ENCODE measurements around the gene TNS1. TPM values are rescaled to one million over a fixed set of nuclear protein-coding genes. Genes with fewer than 3 reads are reported as not detected.

TNS1 gene
- total and polyA plus RNA-seq, 10 of the 15 experiments (the other 5 are each of a cell fraction or from before 2014, with no cell fraction given): 0.05 to 0.44 TPM; not detected in 8

DNA sequence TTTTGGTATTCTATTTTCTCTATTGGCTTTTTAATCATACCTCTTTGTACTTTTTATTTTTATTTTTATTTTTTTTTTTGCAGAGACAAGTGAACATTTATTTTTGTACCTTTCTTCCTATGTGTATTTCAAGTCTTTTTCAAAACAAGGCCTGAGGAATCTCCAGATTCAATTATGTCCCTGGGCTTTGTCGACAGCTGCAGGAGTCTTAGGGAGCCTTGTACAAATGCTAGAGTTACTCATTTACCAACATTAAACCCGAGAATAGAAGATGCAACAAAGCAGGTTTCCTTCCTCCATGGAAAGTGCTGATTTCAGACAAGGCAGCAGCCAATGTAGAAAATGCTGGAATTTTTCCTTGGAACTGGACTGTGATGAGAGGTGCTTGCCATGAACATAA, 242.8 kb downstream of the TNS1 start:
- H3K4me2 ChIP-seq (ENCODE audit: control insufficient read depth, insufficient read depth): no peak overlapping the region
- POLR2A ChIA-PET: no interaction called here
- SMC1A ChIA-PET (ENCODE audit: uncharacterized antibody, unreplicated experiment): no interaction called here
- intact Hi-C loops (cut with micrococcal nuclease; ENCODE audit: unreplicated experiment): loop anchor here (5.0 kb wide), 1 partner anchor 1078 kb away; no protein-coding TSS in a partner anchor
- H3K9ac ChIP-seq (ENCODE audit: control insufficient read depth, insufficient read depth, low read length): no peak overlapping the region
- in situ Hi-C loops (cut with MboI): no loop called here
- no peaks in the 10 kb centered on the region for H3K79me2 ChIP-seq (ENCODE audit: control insufficient read depth, insufficient read depth, low read length)
- no peak for TF ChIP-seq ZBTB4 (CRISPR knock-in tag; IDR thresholded peaks at IDR 0.05)
- no peak for TF ChIP-seq SMAD5 (IDR thresholded peaks at IDR 0.05; ENCODE audit: low read depth)
- no peak for TF ChIP-seq RAD51 (IDR thresholded peaks at IDR 0.05)
- no peaks in the 10 kb centered on the region for H3K27me3 ChIP-seq (replicated peaks in 1 of 2; ENCODE audit: control insufficient read depth in 2 of 2, insufficient read depth in 2 of 2, low read length in 1 of 2)
- WGBS (ENCODE audit: insufficient coverage, insufficient replicate concordance, low lambda C conversion rate, missing lambda C conversion rate): 19% methylated on average over 2 of the region's 2 CpGs
- no peaks in the 10 kb centered on the region for H3K4me1 ChIP-seq (ENCODE audit: control insufficient read depth, insufficient read depth, low read length)
- H2AFZ ChIP-seq (ENCODE audit: control insufficient read depth, low read depth, low read length): no peak overlapping the region
- H3K9me3 ChIP-seq (replicated peaks; ENCODE audit: control insufficient read depth, insufficient read depth, low read length): peaks cover 3% of the 10 kb centered on the region; the same call in 2 of the 3 replicates
- H4K20me1 ChIP-seq (ENCODE audit: control insufficient read depth, insufficient read depth): no peaks in the 10 kb centered on the region
- no peak overlapping the region for H3K4me3 ChIP-seq
- no peaks in the 10 kb centered on the region for H3K36me3 ChIP-seq (ENCODE audit: control insufficient read depth in 2 of 2, insufficient read depth in 2 of 2, low read length in 1 of 2)
- CTCF ChIA-PET: no interaction called here
- RAD21 ChIA-PET (ENCODE audit: unreplicated experiment): no interaction called here
- BruUV-seq (replicated peaks): no TSS peak
- no peak overlapping the region for H3K27ac ChIP-seq (ENCODE audit: control insufficient read depth, insufficient read depth)
- no peak for ATAC-seq
- FAIRE-seq: no peak
- no peak for DNase-seq (ENCODE audit: low read depth, low spot score)

DNA sequence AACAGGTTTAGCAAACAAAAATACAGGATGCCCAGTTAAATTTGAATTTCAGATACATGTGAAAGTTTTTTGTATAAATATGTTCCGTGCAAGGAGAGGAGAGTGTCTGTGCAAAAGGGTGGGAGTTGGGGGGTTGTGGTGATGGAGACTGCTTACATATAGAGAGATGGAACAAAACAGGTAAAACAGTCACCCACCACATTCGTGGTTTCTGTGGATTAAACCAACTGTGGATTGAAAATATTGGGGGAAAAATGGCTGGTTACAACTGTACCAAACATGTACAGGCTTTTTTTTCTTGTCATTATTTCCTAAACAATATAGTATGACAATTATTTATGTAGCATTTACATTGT, 245.7 kb downstream of the TNS1 start:
- no peak for FAIRE-seq
- Histone ChIP-seq H3K4me2 (ENCODE audit: control insufficient read depth, insufficient read depth) (no peak overlapping the region), H3K79me2 (ENCODE audit: control insufficient read depth, insufficient read depth, low read length) (no peaks in the 10 kb centered on the region), H3K27ac (ENCODE audit: control insufficient read depth, insufficient read depth) (no peak overlapping the region), H4K20me1 (ENCODE audit: control insufficient read depth, insufficient read depth) (no peaks in the 10 kb centered on the region), H3K4me1 (ENCODE audit: control insufficient read depth, insufficient read depth, low read length) (no peaks in the 10 kb centered on the region), H2AFZ (ENCODE audit: control insufficient read depth, low read depth, low read length) (no peak overlapping the region), H3K36me3 (ENCODE audit: control insufficient read depth in 2 of 2, insufficient read depth in 2 of 2, low read length in 1 of 2) (no peaks in the 10 kb centered on the region), H3K9ac (ENCODE audit: control insufficient read depth, insufficient read depth, low read length) (no peak overlapping the region), H3K27me3 (replicated peaks in 1 of 2; ENCODE audit: control insufficient read depth in 2 of 2, insufficient read depth in 2 of 2, low read length in 1 of 2) (peaks cover 0 to 2% of the 10 kb centered on the region in 2 experiments; a peak in 1 of 4 replicates), H3K4me3 (no peak overlapping the region), H3K9me3 (replicated peaks; ENCODE audit: control insufficient read depth, insufficient read depth, low read length) (peaks cover 3% of the 10 kb centered on the region; the same call in 2 of the 3 replicates)
- no peak for DNase-seq (ENCODE audit: low read depth, low spot score)
- ChIA-PET CTCF (interaction anchor here (1.0 to 1.4 kb wide), 5 partner anchors 10 to 1068 kb away, joined by 3 to 5 read pairs (median 4); no protein-coding TSS in a partner anchor), RAD21 (ENCODE audit: unreplicated experiment) (no interaction called here), POLR2A (no interaction called here), SMC1A (ENCODE audit: uncharacterized antibody, unreplicated experiment) (no interaction called here)
- ATAC-seq: no peak
- in situ Hi-C loops (cut with MboI) (no loop called here), intact Hi-C loops (cut with micrococcal nuclease; ENCODE audit: unreplicated experiment) (loop anchor here (5.0 kb wide), 1 partner anchor 1075 kb away; no protein-coding TSS in a partner anchor)
- WGBS (ENCODE audit: insufficient coverage, insufficient replicate concordance, low lambda C conversion rate, missing lambda C conversion rate): 0% methylated on average over 2 of the region's 2 CpGs
- no TSS peak for BruUV-seq (replicated peaks)
- no peak for TF ChIP-seq IRF3 (IDR thresholded peaks at IDR 0.05)
- no peak for TF ChIP-seq CBX5 (IDR thresholded peaks at IDR 0.05; ENCODE audit: low read depth)
- no peak for TF ChIP-seq ZBTB4 (CRISPR knock-in tag; IDR thresholded peaks at IDR 0.05)
- TF ChIP-seq POLR2AphosphoS2 (IDR thresholded peaks at IDR 0.05; ENCODE audit: low read depth, low read length): no peak
- no peak for TF ChIP-seq SMC3 (IDR thresholded peaks at IDR 0.05; ENCODE audit: borderline replicate concordance, low read length)
- TF ChIP-seq MYB (IDR thresholded peaks at IDR 0.05; ENCODE audit: borderline replicate concordance, low read depth, low read length): no peak
- no peak for TF ChIP-seq PAX8 (IDR thresholded peaks at IDR 0.05)
- no peak for TF ChIP-seq TCF12 (IDR thresholded peaks at IDR 0.05; ENCODE audit: low read depth, low read length)
- TF ChIP-seq NFYA (IDR thresholded peaks at IDR 0.05; ENCODE audit: borderline replicate concordance, low read depth, low read length): no peak
